H1 (cell line): ENCODE results near the gene SRSF1. TPM values are rescaled to one million over a fixed set of nuclear protein-coding genes. Genes with fewer than 3 reads are reported as not detected.

ENCODE experiments used
- polyA plus RNA-seq, 7 experiments: library from polyadenylated mRNA; depleted of rRNA in 3 of 7; stranded (reverse) in 5 of 7; unstranded in 2 of 7; fragments of >200 nt in 5 of 7; fragments of 200-250 nt in 2 of 7; gene quantifications; 1 replicate in 5 of 7; 2 replicates in 1 of 7; 4 replicates in 1 of 7; pipeline versions ENCODE4 v1.2.1 to v1.2.3, GENCODE V29; 2011 to 2013; ENCODE audit warnings: missing spikeins in 2 of 7, mixed read lengths in 2 of 7
- total RNA-seq: library from RNA; stranded (reverse); fragmentation: NEBNext Ultra II Directional; extraction: Animal tissue kit (Norgen Biotek cat#: 25700); gene quantifications from 2 replicates; pipeline ENCODE4 v1.2.1, GENCODE V29; 2021
- TF ChIP-seq, protein P1 (sequence below): fragments of 300-600 bp; sonication (generic); IDR thresholded peaks from 2 replicates; pipeline ENCODE4 v1.7.1; 2012; ENCODE audit warnings: low read length, moderate library complexity, mild to moderate bottlenecking, inconsistent platforms; ENCODE audit not compliant: insufficient replicate concordance

The SRSF1 gene
- total and polyA plus RNA-seq, 2 of the 8 experiments (the other 6 are each of a cell fraction or from before 2014, with no cell fraction given): 149 to 429 TPM

DNA sequence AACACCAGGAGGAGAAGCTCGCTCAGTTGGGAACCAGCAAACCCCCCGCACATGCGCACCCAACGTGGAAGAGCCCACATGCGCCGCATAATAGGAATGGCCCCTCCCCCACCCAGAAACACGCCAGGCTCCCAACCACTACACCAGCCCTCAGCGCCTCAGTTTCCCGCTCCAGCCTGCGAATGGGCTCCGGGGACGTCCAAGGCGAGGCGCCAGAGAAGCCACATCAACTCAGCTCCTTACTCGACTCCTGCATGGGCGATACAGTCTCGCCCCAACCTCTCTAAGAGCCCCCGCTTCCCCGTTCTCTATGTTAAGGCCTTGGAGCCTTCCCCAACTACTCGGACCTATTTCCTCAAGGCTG is 504 bp downstream of the SRSF1 start (continued):
- TF ChIP-seq, protein P1, sequence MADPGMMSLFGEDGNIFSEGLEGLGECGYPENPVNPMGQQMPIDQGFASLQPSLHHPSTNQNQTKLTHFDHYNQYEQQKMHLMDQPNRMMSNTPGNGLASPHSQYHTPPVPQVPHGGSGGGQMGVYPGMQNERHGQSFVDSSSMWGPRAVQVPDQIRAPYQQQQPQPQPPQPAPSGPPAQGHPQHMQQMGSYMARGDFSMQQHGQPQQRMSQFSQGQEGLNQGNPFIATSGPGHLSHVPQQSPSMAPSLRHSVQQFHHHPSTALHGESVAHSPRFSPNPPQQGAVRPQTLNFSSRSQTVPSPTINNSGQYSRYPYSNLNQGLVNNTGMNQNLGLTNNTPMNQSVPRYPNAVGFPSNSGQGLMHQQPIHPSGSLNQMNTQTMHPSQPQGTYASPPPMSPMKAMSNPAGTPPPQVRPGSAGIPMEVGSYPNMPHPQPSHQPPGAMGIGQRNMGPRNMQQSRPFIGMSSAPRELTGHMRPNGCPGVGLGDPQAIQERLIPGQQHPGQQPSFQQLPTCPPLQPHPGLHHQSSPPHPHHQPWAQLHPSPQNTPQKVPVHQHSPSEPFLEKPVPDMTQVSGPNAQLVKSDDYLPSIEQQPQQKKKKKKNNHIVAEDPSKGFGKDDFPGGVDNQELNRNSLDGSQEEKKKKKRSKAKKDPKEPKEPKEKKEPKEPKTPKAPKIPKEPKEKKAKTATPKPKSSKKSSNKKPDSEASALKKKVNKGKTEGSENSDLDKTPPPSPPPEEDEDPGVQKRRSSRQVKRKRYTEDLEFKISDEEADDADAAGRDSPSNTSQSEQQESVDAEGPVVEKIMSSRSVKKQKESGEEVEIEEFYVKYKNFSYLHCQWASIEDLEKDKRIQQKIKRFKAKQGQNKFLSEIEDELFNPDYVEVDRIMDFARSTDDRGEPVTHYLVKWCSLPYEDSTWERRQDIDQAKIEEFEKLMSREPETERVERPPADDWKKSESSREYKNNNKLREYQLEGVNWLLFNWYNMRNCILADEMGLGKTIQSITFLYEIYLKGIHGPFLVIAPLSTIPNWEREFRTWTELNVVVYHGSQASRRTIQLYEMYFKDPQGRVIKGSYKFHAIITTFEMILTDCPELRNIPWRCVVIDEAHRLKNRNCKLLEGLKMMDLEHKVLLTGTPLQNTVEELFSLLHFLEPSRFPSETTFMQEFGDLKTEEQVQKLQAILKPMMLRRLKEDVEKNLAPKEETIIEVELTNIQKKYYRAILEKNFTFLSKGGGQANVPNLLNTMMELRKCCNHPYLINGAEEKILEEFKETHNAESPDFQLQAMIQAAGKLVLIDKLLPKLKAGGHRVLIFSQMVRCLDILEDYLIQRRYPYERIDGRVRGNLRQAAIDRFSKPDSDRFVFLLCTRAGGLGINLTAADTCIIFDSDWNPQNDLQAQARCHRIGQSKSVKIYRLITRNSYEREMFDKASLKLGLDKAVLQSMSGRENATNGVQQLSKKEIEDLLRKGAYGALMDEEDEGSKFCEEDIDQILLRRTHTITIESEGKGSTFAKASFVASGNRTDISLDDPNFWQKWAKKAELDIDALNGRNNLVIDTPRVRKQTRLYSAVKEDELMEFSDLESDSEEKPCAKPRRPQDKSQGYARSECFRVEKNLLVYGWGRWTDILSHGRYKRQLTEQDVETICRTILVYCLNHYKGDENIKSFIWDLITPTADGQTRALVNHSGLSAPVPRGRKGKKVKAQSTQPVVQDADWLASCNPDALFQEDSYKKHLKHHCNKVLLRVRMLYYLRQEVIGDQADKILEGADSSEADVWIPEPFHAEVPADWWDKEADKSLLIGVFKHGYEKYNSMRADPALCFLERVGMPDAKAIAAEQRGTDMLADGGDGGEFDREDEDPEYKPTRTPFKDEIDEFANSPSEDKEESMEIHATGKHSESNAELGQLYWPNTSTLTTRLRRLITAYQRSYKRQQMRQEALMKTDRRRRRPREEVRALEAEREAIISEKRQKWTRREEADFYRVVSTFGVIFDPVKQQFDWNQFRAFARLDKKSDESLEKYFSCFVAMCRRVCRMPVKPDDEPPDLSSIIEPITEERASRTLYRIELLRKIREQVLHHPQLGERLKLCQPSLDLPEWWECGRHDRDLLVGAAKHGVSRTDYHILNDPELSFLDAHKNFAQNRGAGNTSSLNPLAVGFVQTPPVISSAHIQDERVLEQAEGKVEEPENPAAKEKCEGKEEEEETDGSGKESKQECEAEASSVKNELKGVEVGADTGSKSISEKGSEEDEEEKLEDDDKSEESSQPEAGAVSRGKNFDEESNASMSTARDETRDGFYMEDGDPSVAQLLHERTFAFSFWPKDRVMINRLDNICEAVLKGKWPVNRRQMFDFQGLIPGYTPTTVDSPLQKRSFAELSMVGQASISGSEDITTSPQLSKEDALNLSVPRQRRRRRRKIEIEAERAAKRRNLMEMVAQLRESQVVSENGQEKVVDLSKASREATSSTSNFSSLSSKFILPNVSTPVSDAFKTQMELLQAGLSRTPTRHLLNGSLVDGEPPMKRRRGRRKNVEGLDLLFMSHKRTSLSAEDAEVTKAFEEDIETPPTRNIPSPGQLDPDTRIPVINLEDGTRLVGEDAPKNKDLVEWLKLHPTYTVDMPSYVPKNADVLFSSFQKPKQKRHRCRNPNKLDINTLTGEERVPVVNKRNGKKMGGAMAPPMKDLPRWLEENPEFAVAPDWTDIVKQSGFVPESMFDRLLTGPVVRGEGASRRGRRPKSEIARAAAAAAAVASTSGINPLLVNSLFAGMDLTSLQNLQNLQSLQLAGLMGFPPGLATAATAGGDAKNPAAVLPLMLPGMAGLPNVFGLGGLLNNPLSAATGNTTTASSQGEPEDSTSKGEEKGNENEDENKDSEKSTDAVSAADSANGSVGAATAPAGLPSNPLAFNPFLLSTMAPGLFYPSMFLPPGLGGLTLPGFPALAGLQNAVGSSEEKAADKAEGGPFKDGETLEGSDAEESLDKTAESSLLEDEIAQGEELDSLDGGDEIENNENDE: no peak
